ENCODE data around the gene SPAG16.
"Not testable (repeated sequence)": the region's sequence is repeated elsewhere in the genome, so short reads cannot be mapped to it uniquely, and the experiment has no call there.

The SPAG16 gene

GRCh38 chr2:213288913-213289700 is 4.8 kb downstream of the SPAG16 start:
- H3K36me3 Mint-ChIP-seq, result peaks cover 9% of the 10 kb centered on the region
- H3K9me3 Mint-ChIP-seq, result no peaks in the 10 kb centered on the region
- H3K4me1 Mint-ChIP-seq, result peaks cover 16% of the 10 kb centered on the region
- ATAC-seq, result no peak
- no peaks in the 10 kb centered on the region for H3K27me3 Mint-ChIP-seq
- no peak overlapping the region for H3K27ac Mint-ChIP-seq
- no peak overlapping the region for H3K4me3 Mint-ChIP-seq

GRCh38 chr2:213290501-213290900 is 6.2 kb downstream of the SPAG16 start:
- no peaks in the 10 kb centered on the region for H3K27me3 Mint-ChIP-seq
- no peak overlapping the region for H3K27ac Mint-ChIP-seq
- H3K4me3 Mint-ChIP-seq, result no peak overlapping the region
- no peaks in the 10 kb centered on the region for H3K9me3 Mint-ChIP-seq
- peaks cover 9% of the 10 kb centered on the region for H3K36me3 Mint-ChIP-seq
- peaks cover 10% of the 10 kb centered on the region for H3K4me1 Mint-ChIP-seq
- ATAC-seq, result no peak

- Mint-ChIP-seq H3K4me3 (no peak overlapping the region), H3K27me3 (no peaks in the 10 kb centered on the region), H3K27ac (no peak overlapping the region), H3K9me3 (no peaks in the 10 kb centered on the region), H3K4me1 (no peaks in the 10 kb centered on the region), H3K36me3 (peaks cover 13% of the 10 kb centered on the region)
- no peak for ATAC-seq
These were observed 12.0 kb downstream of the SPAG16 start for GRCh38 chr2:213296270-213296669.

GRCh38 chr2:213306316-213306942 is 22.2 kb downstream of the SPAG16 start:
- Mint-ChIP-seq H3K9me3 (peaks cover 18% of the 10 kb centered on the region), H3K27ac (no peak overlapping the region), H3K27me3 (no peaks in the 10 kb centered on the region), H3K36me3 (peaks cover 60% of the 10 kb centered on the region), H3K4me3 (no peak overlapping the region), H3K4me1 (no peaks in the 10 kb centered on the region)
- no peak for ATAC-seq

GRCh38 chr2:213315168-213315876 is 31.1 kb downstream of the SPAG16 start:
- H3K4me3 Mint-ChIP-seq, result no peak overlapping the region

GRCh38 chr2:213316001-213316735 is 31.9 kb downstream of the SPAG16 start:
- Mint-ChIP-seq H3K9me3 (no peaks in the 10 kb centered on the region), H3K27me3 (no peaks in the 10 kb centered on the region), H3K4me3 (no peak overlapping the region), H3K36me3 (peaks cover 48% of the 10 kb centered on the region), H3K27ac (peak overlapping the region; percentile 23), H3K4me1 (peaks cover 11% of the 10 kb centered on the region)
- no peak for ATAC-seq

More at GRCh38 chr2:213315168-213315876, 31.1 kb downstream of the SPAG16 start:
- Mint-ChIP-seq H3K4me1 (peaks cover 11% of the 10 kb centered on the region), H3K27ac (peak overlapping the region; percentile 23), H3K9me3 (no peaks in the 10 kb centered on the region), H3K36me3 (peaks cover 44% of the 10 kb centered on the region), H3K27me3 (no peaks in the 10 kb centered on the region)
- peak; percentile 64 for ATAC-seq

- Mint-ChIP-seq H3K4me3 (no peak overlapping the region), H3K27ac (no peak overlapping the region), H3K9me3 (peaks cover 4% of the 10 kb centered on the region), H3K27me3 (no peaks in the 10 kb centered on the region), H3K4me1 (peaks cover 11% of the 10 kb centered on the region), H3K36me3 (peaks cover 51% of the 10 kb centered on the region)
- ATAC-seq, result no peak
These were observed 33.7 kb downstream of the SPAG16 start for GRCh38 chr2:213317929-213318328.

- no peaks in the 10 kb centered on the region for H3K27me3 Mint-ChIP-seq
- H3K4me3 Mint-ChIP-seq, result no peak overlapping the region
- H3K27ac Mint-ChIP-seq, result no peak overlapping the region
- H3K4me1 Mint-ChIP-seq, result peaks cover 5% of the 10 kb centered on the region
- no peak for ATAC-seq
- peaks cover 71% of the 10 kb centered on the region for H3K36me3 Mint-ChIP-seq
- H3K9me3 Mint-ChIP-seq, result peaks cover 4% of the 10 kb centered on the region
These were observed 36.3 kb downstream of the SPAG16 start for GRCh38 chr2:213320604-213321003.

- no peak for ATAC-seq
- Mint-ChIP-seq H3K36me3 (no peaks in the 10 kb centered on the region), H3K9me3 (peaks cover 33% of the 10 kb centered on the region), H3K27ac (no peak overlapping the region), H3K4me1 (no peaks in the 10 kb centered on the region), H3K4me3 (no peak overlapping the region), H3K27me3 (no peaks in the 10 kb centered on the region)
These were observed 52.0 kb downstream of the SPAG16 start for GRCh38 chr2:213336253-213336770.

- H3K4me3 Mint-ChIP-seq, result no peak overlapping the region
- ATAC-seq, result no peak
- H3K27ac Mint-ChIP-seq, result no peak overlapping the region
These were observed 69.2 kb downstream of the SPAG16 start for GRCh38 chr2:213353419-213353818.

GRCh38 chr2:213376644-213377043 is 92.4 kb downstream of the SPAG16 start:
- Mint-ChIP-seq H3K27ac (no peak overlapping the region), H3K4me3 (no peak overlapping the region), H3K36me3 (no peaks in the 10 kb centered on the region), H3K9me3 (no peaks in the 10 kb centered on the region), H3K4me1 (no peaks in the 10 kb centered on the region), H3K27me3 (no peaks in the 10 kb centered on the region)
- ATAC-seq, result no peak

More at GRCh38 chr2:213353419-213353818, 69.2 kb downstream of the SPAG16 start:
- Mint-ChIP-seq H3K36me3 (peaks cover 2% of the 10 kb centered on the region), H3K27me3 (no peaks in the 10 kb centered on the region), H3K9me3 (peaks cover 5% of the 10 kb centered on the region), H3K4me1 (no peaks in the 10 kb centered on the region)

- ATAC-seq, H3K36me3 Mint-ChIP-seq, H3K4me3 Mint-ChIP-seq: not testable (repeated sequence)
These were observed 122.8 kb downstream of the SPAG16 start for GRCh38 chr2:213407027-213407426.

GRCh38 chr2:213408426-213409070 is 124.3 kb downstream of the SPAG16 start:
- not testable (repeated sequence) for H3K4me3 Mint-ChIP-seq, H3K9me3 Mint-ChIP-seq, H3K27me3 Mint-ChIP-seq, H3K36me3 Mint-ChIP-seq, H3K27ac Mint-ChIP-seq, H3K4me1 Mint-ChIP-seq, ATAC-seq

More at GRCh38 chr2:213407027-213407426, 122.8 kb downstream of the SPAG16 start:
- not testable (repeated sequence) for H3K9me3 Mint-ChIP-seq, H3K27me3 Mint-ChIP-seq, H3K4me1 Mint-ChIP-seq, H3K27ac Mint-ChIP-seq

GRCh38 chr2:213410687-213411086 is 126.4 kb downstream of the SPAG16 start:
- not testable (repeated sequence) for H3K36me3 Mint-ChIP-seq, H3K27ac Mint-ChIP-seq, ATAC-seq, H3K27me3 Mint-ChIP-seq, H3K4me1 Mint-ChIP-seq, H3K4me3 Mint-ChIP-seq, H3K9me3 Mint-ChIP-seq
